HepG2 (cell line): Measurements from ENCODE around the gene FBXO39. TPM values are rescaled to one million over a fixed set of nuclear protein-coding genes. Genes with fewer than 3 reads are reported as not detected.

Experiments
- AHDC1 ChIP-seq: sonication (generic); formaldehyde crosslinking; IDR thresholded peaks from 2 replicates; pipeline ENCODE4 v1.5.1; 2020; ENCODE audit warnings: mild to moderate bottlenecking, missing genetic modification reagents, borderline replicate concordance
- GABPB1 ChIP-seq: IDR thresholded peaks from 2 replicates; pipeline ENCODE4 v1.6.1; 2016; ENCODE audit warnings: mild to moderate bottlenecking, missing genetic modification reagents, moderate library complexity, missing compliant biosample characterization
- GLI4 ChIP-seq: sonication (generic); formaldehyde crosslinking; IDR thresholded peaks from 2 replicates; pipeline ENCODE4 v1.5.1; 2020; ENCODE audit warnings: missing genetic modification reagents, mild to moderate bottlenecking, moderate library complexity, borderline replicate concordance
- KAT8 ChIP-seq: IDR thresholded peaks from 2 replicates; pipeline ENCODE4 v1.6.1; 2016; ENCODE audit warnings: missing genetic modification reagents, missing compliant biosample characterization
- PAXIP1 ChIP-seq: sonication (generic); formaldehyde crosslinking; conservative IDR thresholded peaks from 2 replicates; pipeline ENCODE4 v1.4.0; 2020; ENCODE audit warnings: mild to moderate bottlenecking, missing genetic modification reagents, moderate library complexity
- SOX6 ChIP-seq, 2 experiments: fragments of 450-650 bp in 1 of 2; sonication (generic) in 1 of 2; formaldehyde crosslinking in 1 of 2; IDR thresholded peaks; 2 replicates each; pipeline versions ENCODE4 v1.4.0 to v1.6.1; 2017 to 2020; ENCODE audit warnings: antibody characterized with exemption in 1 of 2, mild to moderate bottlenecking in 1 of 2, missing genetic modification reagents in 1 of 2
- THAP11 ChIP-seq: IDR thresholded peaks from 2 replicates; pipeline ENCODE4 v1.6.1; 2016; ENCODE audit warnings: missing biosample characterization, missing genetic modification reagents
- ZFAT ChIP-seq: sonication (generic); formaldehyde crosslinking; conservative IDR thresholded peaks from 2 replicates; pipeline ENCODE4 v1.8.1; 2023; ENCODE audit warnings: missing genetic modification reagents, inconsistent platforms
- ZNF263 ChIP-seq: sonication (generic); formaldehyde crosslinking; IDR thresholded peaks from 2 replicates; pipeline ENCODE4 v1.4.0; 2020; ENCODE audit warnings: missing genetic modification reagents
- ZNF432 ChIP-seq: sonication (generic); formaldehyde crosslinking; IDR thresholded peaks from 2 replicates; pipeline ENCODE4 v1.5.0; 2020; ENCODE audit warnings: missing genetic modification reagents, mild to moderate bottlenecking, borderline replicate concordance
- ZNF788 ChIP-seq: sonication (generic); formaldehyde crosslinking; IDR thresholded peaks from 2 replicates; pipeline ENCODE4 v1.5.0; 2020; ENCODE audit warnings: mild to moderate bottlenecking, missing genetic modification reagents, borderline replicate concordance
- polyA plus RNA-seq, 8 experiments: library from polyadenylated mRNA; depleted of rRNA in 3 of 8; stranded (reverse) in 7 of 8; unstranded in 1 of 8; fragments of >200 nt; fragmentation: Illumina TruSeq in 4 of 8; extraction: Trizol in 4 of 8; gene quantifications; 2 replicates each; pipeline versions ENCODE4 v1.2.1 to v1.2.3, GENCODE V29; 2011 to 2016; ENCODE audit warnings: low read depth in 4 of 8, missing spikeins in 1 of 8, mixed read lengths in 1 of 8; ENCODE audit not compliant: insufficient read depth in 1 of 8
- total RNA-seq, 5 experiments: library from RNA; depleted of rRNA; stranded (reverse); fragments of >200 nt; fragmentation: Illumina TruSeq; extraction: Trizol; gene quantifications; 2 replicates each; pipeline ENCODE4 v1.2.3, GENCODE V29; 2016; ENCODE audit warnings: low read depth in 1 of 5
- TF ChIP-seq, protein P1 (sequence below), 2 experiments: sonication (generic) in 1 of 2; formaldehyde crosslinking in 1 of 2; IDR thresholded peaks; 2 replicates each; pipeline versions ENCODE4 v1.6.1 to v1.9.0; 2014 to 2022; ENCODE audit warnings: antibody characterized with exemption in 1 of 2, borderline replicate concordance in 1 of 2, inconsistent platforms in 1 of 2, low read depth in 1 of 2, missing genetic modification reagents in 1 of 2

FBXO39 gene
- total and polyA plus RNA-seq, 2 of the 13 experiments (the other 11 are each of a cell fraction or from before 2014, with no cell fraction given) = 0.09 TPM; not detected in 1

DNA sequence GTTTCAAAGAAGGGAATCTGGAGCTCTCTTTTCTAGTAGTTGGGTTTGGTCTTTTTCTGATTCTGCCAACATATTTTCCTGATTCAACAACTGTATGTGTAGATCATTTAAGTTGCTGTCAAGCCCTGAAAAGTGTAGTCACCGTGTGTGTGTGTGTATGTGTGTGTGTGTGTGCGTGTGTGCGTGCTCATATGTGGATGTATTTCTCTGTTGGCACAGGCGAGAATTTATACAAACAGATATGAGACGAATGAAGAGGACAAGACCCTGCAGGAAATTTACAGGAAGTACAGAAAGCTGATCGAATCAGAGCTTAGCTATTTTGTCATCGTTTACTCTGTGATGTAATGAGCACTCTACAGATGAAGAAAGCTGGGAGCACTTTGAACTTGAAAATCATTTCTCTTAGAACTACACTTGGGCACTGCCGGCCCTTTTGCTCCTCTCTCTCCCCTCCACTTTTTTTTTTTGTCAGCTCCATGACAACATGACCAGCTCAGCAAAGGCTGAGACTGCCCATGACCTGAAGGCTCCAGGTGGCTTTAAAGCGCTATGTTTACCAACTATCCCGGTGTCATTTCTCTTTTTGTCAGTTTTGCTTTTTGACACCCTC is 11.2 kb downstream of the FBXO39 start (continued):
- TF ChIP-seq AHDC1 (CRISPR knock-in tag) (0 out of 2 replicates have a peak, but pooled peaks have one; percentile 63), SOX6 (IDR thresholded peaks at IDR 0.05) (no peak), SOX6 (CRISPR knock-in tag; IDR thresholded peaks at IDR 0.05) (peak; percentile 36; the same call in 1 of the 2 replicates), ZNF432 (CRISPR knock-in tag) (no peak), ZNF788 (no peak), GABPB1 (CRISPR knock-in tag) (0 out of 2 replicates have a peak, but pooled peaks have one; percentile 34), KAT8 (peak; percentile 47; the same call in 1 of the 2 replicates), ZNF263 (CRISPR knock-in tag) (peak; percentile 90), THAP11 (CRISPR knock-in tag) (peak; percentile 23; the same call in 1 of the 2 replicates), GLI4 (CRISPR knock-in tag) (no peak), ZFAT (CRISPR knock-in tag) (peak; percentile 15; the same call in 1 of the 2 replicates), PAXIP1 (peak; percentile 46)
- TF ChIP-seq, protein P1, sequence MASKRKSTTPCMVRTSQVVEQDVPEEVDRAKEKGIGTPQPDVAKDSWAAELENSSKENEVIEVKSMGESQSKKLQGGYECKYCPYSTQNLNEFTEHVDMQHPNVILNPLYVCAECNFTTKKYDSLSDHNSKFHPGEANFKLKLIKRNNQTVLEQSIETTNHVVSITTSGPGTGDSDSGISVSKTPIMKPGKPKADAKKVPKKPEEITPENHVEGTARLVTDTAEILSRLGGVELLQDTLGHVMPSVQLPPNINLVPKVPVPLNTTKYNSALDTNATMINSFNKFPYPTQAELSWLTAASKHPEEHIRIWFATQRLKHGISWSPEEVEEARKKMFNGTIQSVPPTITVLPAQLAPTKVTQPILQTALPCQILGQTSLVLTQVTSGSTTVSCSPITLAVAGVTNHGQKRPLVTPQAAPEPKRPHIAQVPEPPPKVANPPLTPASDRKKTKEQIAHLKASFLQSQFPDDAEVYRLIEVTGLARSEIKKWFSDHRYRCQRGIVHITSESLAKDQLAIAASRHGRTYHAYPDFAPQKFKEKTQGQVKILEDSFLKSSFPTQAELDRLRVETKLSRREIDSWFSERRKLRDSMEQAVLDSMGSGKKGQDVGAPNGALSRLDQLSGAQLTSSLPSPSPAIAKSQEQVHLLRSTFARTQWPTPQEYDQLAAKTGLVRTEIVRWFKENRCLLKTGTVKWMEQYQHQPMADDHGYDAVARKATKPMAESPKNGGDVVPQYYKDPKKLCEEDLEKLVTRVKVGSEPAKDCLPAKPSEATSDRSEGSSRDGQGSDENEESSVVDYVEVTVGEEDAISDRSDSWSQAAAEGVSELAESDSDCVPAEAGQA (IDR thresholded peaks at IDR 0.05; ENCODE audit: low read depth) = 0 out of 2 replicates have a peak, but pooled peaks have one; percentile 35
- TF ChIP-seq, protein P1 (CRISPR knock-in tag; IDR thresholded peaks at IDR 0.05; ENCODE audit: borderline replicate concordance) = no peak
